Pancreas (tissue), 10 donors: ENCODE results near the gene SPEG. TPM values are rescaled to one million over a fixed set of nuclear protein-coding genes. Genes with fewer than 3 reads are reported as not detected.

ENCODE experiments used
- ATAC-seq, 4 donors: fragments of 200-7000 bp; cut with Tn5 transposase; one replicate each; pipeline versions ENCODE4 v1.8.0 to v1.9.1; 2020; ENCODE audit warnings: mild to moderate bottlenecking in 4 of 4, moderate library complexity in 4 of 4
- DNase-seq, 6 donors: peaks; one replicate each; pipeline ENCODE4 v3.0.0-alpha.2; 2020
- FAIRE-seq: peaks from 2 replicates; lab custom pipeline; 2012; peaks lifted over from hg19 to GRCh38; lab: Jason Lieb, UNC
- H3K27ac ChIP-seq, 4 donors: fragments of 200-600 bp; sonication (generic); 1 replicate in 3 of 4; 2 replicates in 1 of 4; pipeline versions ENCODE4 v1.5.0 to v1.8.0; 2020
- H3K27me3 ChIP-seq, 4 donors: fragments of 200-600 bp; one replicate each; pipeline ENCODE4 v1.8.0; 2021
- H3K36me3 ChIP-seq, 3 donors: fragments of 200-600 bp; sonication (generic) in 1 of 3; one replicate each; pipeline versions ENCODE4 v1.5.0 to v1.8.0; 2020 to 2021
- H3K4me1 ChIP-seq, 3 donors: fragments of 200-600 bp; one replicate each; pipeline ENCODE4 v1.8.0; 2021
- H3K4me3 ChIP-seq, 4 donors: fragments of 200-600 bp; sonication (generic) in 2 of 4; one replicate each; pipeline versions ENCODE4 v1.5.0 to v1.8.0; 2020 to 2021
- H3K9me3 ChIP-seq, 4 donors: fragments of 200-600 bp; one replicate each; pipeline ENCODE4 v1.8.0; 2021
- CTCF ChIP-seq, 4 donors: fragments of 200-600 bp; sonication (generic) in 3 of 4; IDR thresholded peaks; one replicate each; pipeline versions ENCODE4 v1.5.0 to v1.8.0; 2021; ENCODE audit warnings: antibody characterized with exemption in 4 of 4
- WGBS, 2 donors: extraction: QIAGEN DNeasy Blood & Tissue Kit; methylation state at CpG; one replicate each; pipeline ENCODE4 v1.1.7; 2013; 5-methylcytosine and 5-hydroxymethylcytosine counted together
- intact Hi-C, 3 donors: fragments of 100-400 bp; cut with DNase I; formaldehyde crosslinking; loops; one replicate each; pipeline versions ENCODE4 v1.11.1 to v1.14.2; 2022
- polyA plus RNA-seq, 2 donors: library from polyadenylated mRNA; stranded (reverse); fragments of 200-250 nt; gene quantifications; one replicate each; pipeline ENCODE4 v1.2.3, GENCODE V29; 2013
- total RNA-seq, 6 donors: library from RNA; stranded (reverse); fragmentation: NEBNext Ultra II Directional in 4 of 6; extraction: Animal tissue kit (Norgen Biotek cat#: 25700) in 4 of 6; gene quantifications; one replicate each; pipeline versions ENCODE4 v1.2.1 to v1.2.4, GENCODE V29; 2021 to 2023
- donor health status: healthy with polysubstance abuse.
- donor health status: DM: no; HTN: no; CAD: no; lungs with moderate emphysema.
- donor health status: DM: no; HTN: no; CAD: no.
- donor health status: control.
- donor health status: control.
- donor health status: Bipolar disorder and iron deficiency.
- donor health status: DM: yes; HTN: yes; CAD: no.
- donor health status: DM: no; HTN: no; CAD: no.
- donor health status: DM: no; HTN: no; CAD: no.
- donor health status: DM: yes; HTN: yes; CAD: no.

Gene SPEG
- total and polyA plus RNA-seq, 8 donors = 2.6 to 33.3 (median 4.2) TPM

GRCh38 chr2:219514836-219515235 is 80.2 kb downstream of the SPEG start:
- DNase-seq (no peak), ATAC-seq (no peak), FAIRE-seq (no peak)
- no peaks in the 10 kb centered on the region for H3K9me3 ChIP-seq
- no peaks in the 10 kb centered on the region for H3K27me3 ChIP-seq
- no peak for TF ChIP-seq CTCF (IDR thresholded peaks at IDR 0.05)
- H3K4me3 ChIP-seq = no peak overlapping the region
- H3K4me1 ChIP-seq = no peaks in the 10 kb centered on the region
- WGBS, 2 donors = 82 to 87% methylated on average over 20 to 21 of the region's 21 CpGs
- intact Hi-C loops = no loop called here
- H3K27ac ChIP-seq = no peak overlapping the region
- H3K36me3 ChIP-seq = no peaks in the 10 kb centered on the region

- no peaks in the 10 kb centered on the region for H3K4me1 ChIP-seq
- FAIRE-seq (no peak), DNase-seq (no peak), ATAC-seq (no peak)
- H3K36me3 ChIP-seq = no peaks in the 10 kb centered on the region
- H3K27ac ChIP-seq = no peak overlapping the region
- TF ChIP-seq CTCF (IDR thresholded peaks at IDR 0.05) = no peak
- H3K4me3 ChIP-seq = no peak overlapping the region
- 57 to 70% methylated on average over 17 of the region's 17 CpGs for WGBS, 2 donors
- intact Hi-C loops = no loop called here
- no peaks in the 10 kb centered on the region for H3K9me3 ChIP-seq
- no peaks in the 10 kb centered on the region for H3K27me3 ChIP-seq
These were observed 81.4 kb downstream of the SPEG start for GRCh38 chr2:219515874-219516629.

GRCh38 chr2:219516888-219517287 is 82.2 kb downstream of the SPEG start:
- TF ChIP-seq CTCF (IDR thresholded peaks at IDR 0.05) = no peak
- H3K4me1 ChIP-seq = no peaks in the 10 kb centered on the region
- H3K36me3 ChIP-seq = no peaks in the 10 kb centered on the region
- no peaks in the 10 kb centered on the region for H3K27me3 ChIP-seq
- no peak overlapping the region for H3K27ac ChIP-seq
- 64 to 73% methylated on average over 7 of the region's 7 CpGs for WGBS, 2 donors
- no peak for ATAC-seq
- no peaks in the 10 kb centered on the region for H3K9me3 ChIP-seq
- DNase-seq = no peak
- intact Hi-C loops = no loop called here
- FAIRE-seq = no peak
- H3K4me3 ChIP-seq = no peak overlapping the region

GRCh38 chr2:219517954-219518778 is 83.5 kb downstream of the SPEG start:
- H3K36me3 ChIP-seq = no peaks in the 10 kb centered on the region
- intact Hi-C loops = no loop called here
- DNase-seq (no peak), ATAC-seq (no peak), FAIRE-seq (no peak)
- TF ChIP-seq CTCF (IDR thresholded peaks at IDR 0.05) = no peak
- H3K4me3 ChIP-seq = no peak overlapping the region
- 52 to 62% methylated on average over 10 of the region's 10 CpGs for WGBS, 2 donors
- no peaks in the 10 kb centered on the region for H3K4me1 ChIP-seq
- H3K27ac ChIP-seq = no peak overlapping the region
- H3K27me3 ChIP-seq = peaks cover 0 to 2% (median 0%) of the 10 kb centered on the region in 4 donors
- no peaks in the 10 kb centered on the region for H3K9me3 ChIP-seq
